IMR-90 (cell line): ENCODE measurements around the gene GLRX5.

ENCODE experiments used
- BHLHE40 ChIP-seq: fragments of 150-350 bp; IDR thresholded peaks from 2 replicates; pipeline ENCODE4 v1.6.1; 2016; ENCODE audit warnings: mild to moderate bottlenecking, low read depth, low read length
- CEBPB ChIP-seq: IDR thresholded peaks from 2 replicates; pipeline ENCODE4 v1.6.1; 2012; ENCODE audit warnings: low read depth, low read length, improper control_type of control experiment
- CHD1 ChIP-seq: IDR thresholded peaks from 2 replicates; pipeline ENCODE4 v1.6.1; 2012; ENCODE audit warnings: low read depth, low read length, improper control_type of control experiment
- ELK1 ChIP-seq: fragments of 150-350 bp; IDR thresholded peaks from 2 replicates; pipeline ENCODE4 v1.6.1; 2016; ENCODE audit warnings: low read depth, mild to moderate bottlenecking, low read length, moderate library complexity, borderline replicate concordance
- MAZ ChIP-seq: IDR thresholded peaks from 2 replicates; pipeline ENCODE4 v1.6.1; 2012; ENCODE audit warnings: low read depth, mild to moderate bottlenecking, low read length, improper control_type of control experiment, moderate library complexity, borderline replicate concordance
- MXI1 ChIP-seq: IDR thresholded peaks from 2 replicates; pipeline ENCODE4 v1.6.1; 2012; ENCODE audit warnings: low read depth, mild to moderate bottlenecking, low read length, moderate library complexity, borderline replicate concordance
- POLR2A ChIP-seq: IDR thresholded peaks from 2 replicates; pipeline ENCODE4 v1.6.1; 2012; ENCODE audit warnings: mild to moderate bottlenecking, low read depth, low read length
- RAD21 ChIP-seq: IDR thresholded peaks from 2 replicates; pipeline ENCODE4 v1.6.1; 2012; ENCODE audit warnings: low read length, improper control_type of control experiment
- RFX5 ChIP-seq: IDR thresholded peaks from 2 replicates; pipeline ENCODE4 v1.8.0; 2012; ENCODE audit warnings: low read depth, mild to moderate bottlenecking, low read length, moderate library complexity
- SMC3 ChIP-seq: fragments of 150-350 bp; IDR thresholded peaks from 2 replicates; pipeline ENCODE4 v1.6.1; 2016; ENCODE audit warnings: low read depth, mild to moderate bottlenecking, antibody characterized with exemption, low read length, moderate library complexity
- USF2 ChIP-seq: fragments of 150-350 bp; IDR thresholded peaks from 2 replicates; pipeline ENCODE4 v1.6.1; 2017; ENCODE audit warnings: mild to moderate bottlenecking, antibody characterized with exemption, low read length, low read depth
- TF ChIP-seq, protein P1 (sequence below): conservative IDR thresholded peaks from 2 replicates; pipeline ENCODE4 v1.5.1; 2012; ENCODE audit warnings: mild to moderate bottlenecking, low read depth, low read length, improper control_type of control experiment

DNA sequence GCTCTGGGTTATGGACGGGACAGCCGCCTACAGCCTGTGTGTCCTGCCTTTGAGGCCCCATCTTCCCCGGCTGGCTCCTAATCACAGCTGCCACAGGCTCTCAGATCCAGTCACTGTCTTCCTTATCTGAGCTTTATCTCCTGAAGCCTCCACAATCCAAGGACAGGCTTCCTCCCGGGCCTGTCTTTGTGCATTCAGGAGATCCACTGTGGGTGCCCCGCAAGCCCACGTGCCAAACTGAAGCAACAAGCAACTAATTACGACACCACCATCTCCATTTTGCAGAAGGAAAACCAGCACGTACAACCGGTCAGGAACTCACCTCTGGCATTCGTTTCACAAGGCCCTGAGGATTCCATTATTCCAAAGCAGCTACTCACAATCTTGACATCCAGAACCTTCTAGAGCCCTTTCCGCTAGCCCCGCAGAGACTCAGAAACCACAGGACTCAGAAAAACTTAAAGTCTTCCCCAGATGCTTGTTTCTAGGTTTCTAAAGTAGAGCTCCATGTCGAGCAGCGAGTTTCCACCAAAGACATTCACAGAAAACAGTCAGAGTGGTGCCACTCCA lies 32.4 kb upstream of the GLRX5 start:
- TF ChIP-seq, protein P1, sequence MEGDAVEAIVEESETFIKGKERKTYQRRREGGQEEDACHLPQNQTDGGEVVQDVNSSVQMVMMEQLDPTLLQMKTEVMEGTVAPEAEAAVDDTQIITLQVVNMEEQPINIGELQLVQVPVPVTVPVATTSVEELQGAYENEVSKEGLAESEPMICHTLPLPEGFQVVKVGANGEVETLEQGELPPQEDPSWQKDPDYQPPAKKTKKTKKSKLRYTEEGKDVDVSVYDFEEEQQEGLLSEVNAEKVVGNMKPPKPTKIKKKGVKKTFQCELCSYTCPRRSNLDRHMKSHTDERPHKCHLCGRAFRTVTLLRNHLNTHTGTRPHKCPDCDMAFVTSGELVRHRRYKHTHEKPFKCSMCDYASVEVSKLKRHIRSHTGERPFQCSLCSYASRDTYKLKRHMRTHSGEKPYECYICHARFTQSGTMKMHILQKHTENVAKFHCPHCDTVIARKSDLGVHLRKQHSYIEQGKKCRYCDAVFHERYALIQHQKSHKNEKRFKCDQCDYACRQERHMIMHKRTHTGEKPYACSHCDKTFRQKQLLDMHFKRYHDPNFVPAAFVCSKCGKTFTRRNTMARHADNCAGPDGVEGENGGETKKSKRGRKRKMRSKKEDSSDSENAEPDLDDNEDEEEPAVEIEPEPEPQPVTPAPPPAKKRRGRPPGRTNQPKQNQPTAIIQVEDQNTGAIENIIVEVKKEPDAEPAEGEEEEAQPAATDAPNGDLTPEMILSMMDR = no peak
- TF ChIP-seq BHLHE40 (no peak), MAZ (no peak), MXI1 (no peak), ELK1 (no peak), CEBPB (no peak), RFX5 (no peak), USF2 (no peak), POLR2A (no peak), SMC3 (no peak), CHD1 (no peak), RAD21 (no peak)
